Kidney (tissue), 14 donors: Measurements from ENCODE around the gene SEC24D. TPM values are rescaled to one million over a fixed set of nuclear protein-coding genes. Genes with fewer than 3 reads are reported as not detected.

Experiments
- DNase-seq, 5 donors: peaks; one replicate each; pipeline ENCODE4 v3.0.0-alpha.2; 2013 to 2020
- FAIRE-seq: peaks from 2 replicates; lab custom pipeline; 2012; peaks lifted over from hg19 to GRCh38; lab: Jason Lieb, UNC
- H3K27ac ChIP-seq, 2 donors: one replicate each; pipeline ENCODE4 v1.7.0; 2013; ENCODE audit warnings: low read depth in 2 of 2, low read length in 2 of 2, inconsistent platforms in 1 of 2
- H3K27me3 ChIP-seq: one replicate; pipeline ENCODE4 v1.7.1; 2013; ENCODE audit warnings: low read length, inconsistent platforms; ENCODE audit not compliant: control insufficient read depth, insufficient read depth
- H3K36me3 ChIP-seq, 3 donors: one replicate each; pipeline versions ENCODE4 v1.7.0 to v1.7.1; 2013; ENCODE audit warnings: low read length in 3 of 3, control low read depth in 1 of 3, inconsistent platforms in 1 of 3; ENCODE audit not compliant: insufficient read depth in 3 of 3, control insufficient read depth in 2 of 3
- H3K4me1 ChIP-seq, 3 donors: one replicate each; pipeline versions ENCODE4 v1.7.0 to v1.7.1; 2013; ENCODE audit warnings: low read length in 3 of 3, inconsistent platforms in 1 of 3, low read depth in 1 of 3; ENCODE audit not compliant: control insufficient read depth in 2 of 3, insufficient read depth in 2 of 3
- H3K4me3 ChIP-seq, 3 donors: one replicate each; pipeline versions ENCODE4 v1.7.0 to v1.8.1; 2013; ENCODE audit warnings: low read length in 3 of 3, control low read depth in 1 of 3, inconsistent platforms in 1 of 3
- H3K9ac ChIP-seq, 3 donors: one replicate each; pipeline versions ENCODE4 v1.7.0 to v1.7.1; 2013; ENCODE audit warnings: low read length in 3 of 3, control low read depth in 1 of 3, inconsistent platforms in 1 of 3
- H3K9me3 ChIP-seq, 3 donors: one replicate each; pipeline versions ENCODE4 v1.7.0 to v1.7.1; 2013; ENCODE audit warnings: low read length in 3 of 3, control low read depth in 1 of 3, inconsistent platforms in 1 of 3; ENCODE audit not compliant: control insufficient read depth in 2 of 3, insufficient read depth in 1 of 3
- intact Hi-C: fragments of 100-400 bp; cut with DNase I; formaldehyde crosslinking; loops from one replicate; pipeline ENCODE4 v1.11.1; 2022
- polyA plus RNA-seq: library from polyadenylated mRNA; stranded (reverse); fragments of 350-450 nt; fragmentation: Illumina TruSeq; extraction: RNeasy Lipid Tissue Mini Kit (QIAGEN cat#74804); gene quantifications from one replicate; pipeline ENCODE4 v1.2.3, GENCODE V29; 2014; ENCODE audit warnings: low read depth, low replicate concordance; ENCODE audit not compliant: insufficient read depth
- total RNA-seq: library from RNA; stranded (reverse); fragmentation: NEBNext Ultra II Directional; extraction: Animal tissue kit (Norgen Biotek cat#: 25700); gene quantifications from one replicate; pipeline ENCODE4 v1.2.1, GENCODE V29; 2021
- TF ChIP-seq, protein P1 (sequence below): IDR thresholded peaks from 3 replicates; pipeline ENCODE4 v1.5.1; 2012; ENCODE audit warnings: mild to moderate bottlenecking, moderate library complexity, borderline replicate concordance; ENCODE audit not compliant: insufficient read depth; ENCODE audit errors: extremely low read depth
- donor health status: control.
- donor health status: control.
- donor health status: control.
- donor health status: control.
- donor health status: control.
- donor health status: DM: yes; HTN: yes; CAD: no.
- donor health status: Normal renal cell carcinoma (clear cell type).

Gene SEC24D
- total and polyA plus RNA-seq, 2 donors from 2014 or later, result 5.9 to 45.4 TPM

GRCh38 chr4:118684873-118685811, 150.8 kb downstream of the SEC24D start, which contains the start of gene METTL14:
Gene METTL14 (plus strand): TSS chr4:118685392. CDS start chr4:118685535, 143 bp downstream.
- Histone ChIP-seq H3K9ac (peak within 1 kb of the TSS; percentile 81 to 93 (median 88)), H3K27ac (peak within 1 kb of the TSS; percentile 80 to 89), H3K27me3 (no peaks in the 10 kb centered on the region), H3K4me1 (peaks cover 0 to 12% (median 9%) of the 10 kb centered on the region in 3 donors), H3K9me3 (no peaks in the 10 kb centered on the region), H3K36me3 (peaks cover 0 to 3% (median 0%) of the 10 kb centered on the region in 3 donors), H3K4me3 (peak within 1 kb of the TSS; percentile 85 to 93 (median 91))
- TF ChIP-seq, protein P1, sequence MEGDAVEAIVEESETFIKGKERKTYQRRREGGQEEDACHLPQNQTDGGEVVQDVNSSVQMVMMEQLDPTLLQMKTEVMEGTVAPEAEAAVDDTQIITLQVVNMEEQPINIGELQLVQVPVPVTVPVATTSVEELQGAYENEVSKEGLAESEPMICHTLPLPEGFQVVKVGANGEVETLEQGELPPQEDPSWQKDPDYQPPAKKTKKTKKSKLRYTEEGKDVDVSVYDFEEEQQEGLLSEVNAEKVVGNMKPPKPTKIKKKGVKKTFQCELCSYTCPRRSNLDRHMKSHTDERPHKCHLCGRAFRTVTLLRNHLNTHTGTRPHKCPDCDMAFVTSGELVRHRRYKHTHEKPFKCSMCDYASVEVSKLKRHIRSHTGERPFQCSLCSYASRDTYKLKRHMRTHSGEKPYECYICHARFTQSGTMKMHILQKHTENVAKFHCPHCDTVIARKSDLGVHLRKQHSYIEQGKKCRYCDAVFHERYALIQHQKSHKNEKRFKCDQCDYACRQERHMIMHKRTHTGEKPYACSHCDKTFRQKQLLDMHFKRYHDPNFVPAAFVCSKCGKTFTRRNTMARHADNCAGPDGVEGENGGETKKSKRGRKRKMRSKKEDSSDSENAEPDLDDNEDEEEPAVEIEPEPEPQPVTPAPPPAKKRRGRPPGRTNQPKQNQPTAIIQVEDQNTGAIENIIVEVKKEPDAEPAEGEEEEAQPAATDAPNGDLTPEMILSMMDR, result peak; percentile 9
- DNase-seq (peak; percentile 95 to 98 (median 96)), FAIRE-seq (no peak)
- intact Hi-C loops, result no loop called here

DNA sequence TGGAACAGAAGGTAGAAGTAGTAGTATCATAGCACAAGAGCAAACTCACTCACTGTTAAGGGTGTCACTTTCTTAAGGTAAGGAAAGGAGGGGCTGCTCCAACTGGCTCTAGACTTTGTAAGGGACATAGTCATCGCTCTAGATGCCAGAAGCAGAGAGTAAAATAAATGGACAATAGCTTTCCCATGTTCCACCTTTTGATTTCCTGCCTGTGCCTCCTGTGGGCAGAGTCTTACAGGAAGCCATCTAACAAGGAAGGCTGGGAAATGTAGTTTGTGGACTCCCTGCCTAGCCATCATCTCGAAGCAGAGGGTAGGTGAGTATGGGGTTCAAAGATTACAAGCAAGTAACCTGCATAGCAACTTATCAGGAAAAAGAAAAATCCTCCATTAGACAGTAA, 152.4 kb downstream of the SEC24D start:
- Histone ChIP-seq H3K4me1 (peaks cover 0 to 12% (median 9%) of the 10 kb centered on the region in 3 donors), H3K9me3 (no peaks in the 10 kb centered on the region), H3K27ac (no peak overlapping the region), H3K4me3 (no peak overlapping the region), H3K9ac (no peak overlapping the region), H3K27me3 (no peaks in the 10 kb centered on the region), H3K36me3 (no peaks in the 10 kb centered on the region)
- TF ChIP-seq, protein P1, result no peak
- intact Hi-C loops, result no loop called here
- DNase-seq (peak in 1 of 5 donors; percentile 7), FAIRE-seq (no peak)

DNA sequence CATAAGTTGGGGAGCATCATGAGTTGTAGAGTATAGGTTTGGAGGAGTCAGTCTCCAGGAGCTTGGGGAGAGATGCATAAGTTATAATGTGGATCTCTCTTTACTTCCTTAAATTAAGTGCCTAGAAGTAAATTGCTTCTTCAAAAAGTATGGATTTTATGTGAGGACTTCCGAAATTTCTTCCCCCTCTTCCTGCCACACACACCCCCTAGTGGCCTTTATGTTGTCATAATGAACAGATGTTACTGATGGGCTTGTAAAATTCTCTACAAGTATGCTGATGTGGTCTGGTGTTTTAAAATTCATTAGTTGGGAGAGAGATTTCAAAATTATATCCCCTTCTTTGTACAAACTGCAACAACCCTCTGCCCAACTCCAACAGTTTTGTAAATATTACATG, 153.0 kb downstream of the SEC24D start:
- H3K4me1 ChIP-seq, result peaks cover 0 to 12% (median 9%) of the 10 kb centered on the region in 3 donors
- H3K9ac ChIP-seq, result no peak overlapping the region
- peak in 1 of 5 donors; percentile 13 for DNase-seq
- TF ChIP-seq, protein P1, result no peak
- no peaks in the 10 kb centered on the region for H3K9me3 ChIP-seq
- no peaks in the 10 kb centered on the region for H3K27me3 ChIP-seq
- no peak overlapping the region for H3K4me3 ChIP-seq
- no peak for FAIRE-seq
- intact Hi-C loops, result no loop called here
- H3K36me3 ChIP-seq, result no peaks in the 10 kb centered on the region
- H3K27ac ChIP-seq, result no peak overlapping the region
